HS-5 (cell line): ENCODE measurements around the gene KATNB1.
"Not testable (repeated sequence)": the region's sequence is repeated elsewhere in the genome, so short reads cannot be mapped to it uniquely, and the experiment has no call there.

ENCODE experiments used
- DNase-seq: peaks from one replicate; pipeline ENCODE4 v3.0.0-alpha.2; 2012; ENCODE audit warnings: low read depth

The KATNB1 gene

DNA sequence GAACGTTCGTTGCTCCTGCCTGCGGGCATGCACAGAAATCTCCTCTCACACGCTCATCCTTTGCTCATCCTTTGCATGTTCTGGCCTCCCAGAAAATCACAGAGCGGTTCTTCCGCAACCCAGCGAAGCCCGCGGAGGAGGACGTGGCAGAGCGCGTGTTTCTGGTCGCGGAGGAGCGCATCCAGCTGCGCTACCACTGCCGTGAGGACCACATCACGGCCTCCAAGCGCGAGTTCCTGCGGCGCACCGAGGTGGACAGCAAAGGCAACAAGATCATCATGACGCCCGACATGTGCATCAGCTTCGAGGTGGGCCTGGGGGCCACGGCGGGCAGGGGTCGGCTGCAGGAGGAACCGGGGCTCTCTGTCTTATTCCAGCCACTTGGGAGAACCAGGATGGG, 9.6 kb upstream of the KATNB1 start:
- no peak for DNase-seq

DNA sequence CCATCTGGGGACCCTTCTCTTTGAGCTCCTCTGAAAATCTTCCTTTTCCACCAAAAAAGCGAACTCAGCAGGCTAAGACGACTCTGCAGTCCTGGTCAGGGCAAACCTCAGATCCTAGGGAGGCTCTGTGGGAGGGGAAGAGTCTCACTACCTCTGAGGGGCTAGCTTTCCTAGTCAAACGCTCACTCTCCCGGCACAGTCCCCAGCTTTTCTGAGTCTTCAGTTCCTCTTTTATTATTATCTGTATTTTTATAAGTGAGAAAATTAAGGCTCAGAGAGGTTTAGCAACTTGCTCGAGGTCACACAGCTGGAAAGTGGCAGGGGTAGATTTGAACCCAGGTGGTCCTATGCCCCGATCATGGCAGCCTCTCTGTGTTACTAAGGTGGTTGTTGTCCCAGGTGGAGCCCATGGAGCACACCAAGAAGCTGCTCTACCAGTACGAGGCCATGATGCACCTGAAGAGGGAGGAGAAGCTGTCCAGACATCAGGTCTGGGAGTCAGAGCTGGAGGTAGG, 9.1 kb upstream of the KATNB1 start:
- DNase-seq = no peak

DNA sequence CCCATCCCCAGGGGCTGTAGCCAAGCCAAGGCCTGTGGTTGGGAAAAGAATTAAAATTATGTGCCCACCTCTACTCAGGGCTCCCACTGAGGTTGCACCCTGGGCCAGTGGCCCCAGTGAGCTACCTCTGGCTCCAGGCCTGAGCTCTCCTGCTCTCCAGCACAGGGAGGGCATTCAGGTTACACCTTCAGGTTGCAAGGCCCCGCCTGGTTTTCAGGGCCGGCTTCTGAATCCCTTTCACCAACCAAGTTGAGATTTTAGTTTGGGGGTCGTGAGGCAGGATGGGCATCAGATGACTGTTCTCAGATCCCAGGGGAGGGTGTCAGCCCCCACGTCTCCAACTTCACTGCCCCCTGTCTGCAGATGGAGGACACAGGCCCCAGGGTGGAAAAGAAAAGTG, 8.0 kb upstream of the KATNB1 start:
- DNase-seq = no peak

DNA sequence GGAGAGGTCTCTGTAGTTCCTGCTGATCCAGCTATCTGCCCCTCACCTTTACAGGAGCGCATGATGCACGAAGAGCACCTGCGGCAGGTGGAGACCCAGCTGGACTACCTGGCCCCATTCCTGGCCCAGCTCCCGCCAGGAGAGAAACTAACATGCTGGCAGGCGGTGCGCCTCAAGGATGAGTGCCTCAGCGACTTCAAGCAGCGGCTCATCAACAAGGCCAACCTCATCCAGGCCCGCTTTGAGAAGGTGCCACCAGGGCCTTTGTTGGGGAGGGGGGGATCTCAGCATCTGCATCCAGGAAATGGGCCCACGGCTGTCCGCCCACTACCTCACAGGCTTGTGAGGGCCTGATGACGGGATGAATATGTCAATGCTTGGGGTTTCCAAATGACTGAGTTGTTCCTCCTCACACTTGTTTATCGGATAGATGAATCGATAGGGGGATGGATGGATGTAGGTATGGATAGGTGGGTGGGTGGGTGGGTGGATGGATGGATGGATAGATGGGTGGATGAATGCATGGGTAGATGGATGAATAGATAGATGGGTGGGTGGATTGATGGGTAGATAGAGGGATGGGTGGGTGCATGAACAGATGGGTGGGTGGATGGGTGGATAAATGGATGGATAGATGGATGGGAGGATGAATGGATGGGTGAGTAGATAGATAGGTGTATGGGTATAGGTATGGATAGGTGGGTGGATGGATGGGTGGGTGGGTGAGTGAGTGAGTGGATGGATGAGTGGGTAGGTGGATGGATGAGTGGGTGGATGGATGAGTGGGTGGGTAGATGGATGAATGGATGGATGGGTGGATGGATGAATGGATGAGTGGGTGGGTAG, 7.0 kb upstream of the KATNB1 start:
- DNase-seq = no peak

DNA sequence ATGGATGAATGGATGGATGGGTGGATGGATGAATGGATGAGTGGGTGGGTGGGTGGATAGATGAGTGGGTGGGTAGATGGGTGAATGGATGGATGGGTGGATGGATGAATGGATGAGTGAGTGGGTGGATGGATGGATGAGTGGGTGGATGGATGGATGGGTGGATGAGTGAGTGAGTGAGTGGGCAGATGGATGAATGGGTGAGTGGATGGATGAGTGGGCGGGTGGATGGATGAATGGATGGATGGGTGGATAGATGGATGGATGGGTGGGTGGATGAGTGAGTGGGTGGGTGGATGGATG, 6.4 kb upstream of the KATNB1 start:
- DNase-seq = no peak

DNA sequence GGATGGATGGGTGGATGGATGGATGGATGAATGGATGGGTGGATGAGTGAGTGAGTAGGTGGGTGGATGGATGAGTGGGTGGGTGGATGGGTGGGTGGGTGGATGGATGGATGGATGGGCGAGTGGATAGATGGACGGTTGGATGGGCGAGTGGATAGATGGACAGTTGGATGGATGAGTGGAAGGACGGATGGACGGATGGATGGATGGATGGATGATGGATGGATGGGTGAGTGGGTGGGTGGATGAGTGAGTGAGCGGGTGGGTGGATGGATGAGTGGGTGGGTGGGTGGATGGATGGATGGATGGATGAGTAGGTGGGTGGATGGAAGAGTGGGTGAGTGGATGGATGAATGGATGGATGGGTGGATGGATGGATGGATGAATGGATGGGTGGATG, 5.7 kb upstream of the KATNB1 start:
- DNase-seq = not testable (repeated sequence)

DNA sequence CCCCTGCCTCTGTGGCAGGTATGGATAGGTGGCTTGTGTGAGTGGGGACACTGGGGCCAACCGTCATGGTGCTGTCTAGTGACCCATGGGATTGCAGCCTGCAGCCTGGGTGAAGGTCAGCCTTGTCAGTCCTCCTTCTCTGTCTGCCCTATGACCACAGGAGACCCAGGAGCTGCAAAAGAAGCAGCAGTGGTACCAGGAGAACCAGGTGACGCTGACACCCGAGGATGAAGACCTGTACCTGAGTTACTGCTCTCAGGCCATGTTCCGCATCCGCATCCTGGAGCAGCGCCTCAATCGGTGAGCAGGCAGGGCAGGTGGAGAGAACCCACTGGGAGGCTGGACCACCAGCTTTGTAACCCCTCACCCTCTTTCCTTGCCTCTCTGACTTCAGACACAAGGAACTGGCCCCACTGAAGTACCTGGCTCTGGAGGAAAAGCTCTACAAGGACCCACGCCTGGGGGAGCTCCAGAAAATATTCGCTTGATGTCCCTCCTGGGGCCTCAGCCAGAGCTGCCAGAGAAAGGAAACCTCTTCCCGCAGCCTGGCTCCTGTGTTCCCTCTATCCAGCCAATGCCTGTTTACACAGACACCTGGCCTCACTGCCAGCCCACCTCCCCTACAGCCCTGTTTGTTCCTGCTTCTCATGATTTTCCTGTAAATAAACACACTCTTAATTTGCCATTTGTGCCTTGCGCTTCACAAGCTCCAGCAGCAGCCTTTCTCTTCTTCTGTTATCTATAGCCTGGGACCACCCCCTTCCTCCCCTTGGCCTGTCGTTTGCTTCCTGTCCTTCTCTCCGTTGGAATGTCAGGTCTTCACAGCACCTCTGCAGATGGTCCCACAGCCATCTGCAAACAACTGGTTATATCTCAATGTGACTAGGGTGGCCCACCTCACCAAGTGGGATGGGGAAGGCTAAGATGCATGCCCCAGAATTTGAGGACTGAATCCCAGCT, 4.5 kb upstream of the KATNB1 start:
- DNase-seq = no peak

GRCh38 chr16:57732037-57732436, 3.5 kb upstream of the KATNB1 start:
- DNase-seq = peak; percentile 31

DNA sequence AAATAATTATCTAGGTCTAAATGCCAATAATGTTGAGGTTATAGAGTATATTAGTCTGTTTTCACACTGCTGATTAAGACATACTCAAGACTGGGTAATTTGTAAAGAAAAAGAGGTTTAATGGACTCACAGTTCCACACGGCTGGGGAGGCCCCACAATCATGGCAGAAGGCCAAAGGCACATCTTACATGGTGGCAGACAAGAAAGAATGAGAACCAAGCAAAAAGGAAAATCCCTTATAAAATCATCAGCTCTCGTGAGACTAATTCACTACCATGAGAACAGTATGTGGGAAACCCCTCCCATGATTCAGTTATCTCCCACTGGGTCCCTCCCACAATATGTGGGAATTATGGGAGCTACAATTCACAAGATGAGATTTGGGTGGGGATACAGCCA, 2.9 kb upstream of the KATNB1 start:
- no peak for DNase-seq

DNA sequence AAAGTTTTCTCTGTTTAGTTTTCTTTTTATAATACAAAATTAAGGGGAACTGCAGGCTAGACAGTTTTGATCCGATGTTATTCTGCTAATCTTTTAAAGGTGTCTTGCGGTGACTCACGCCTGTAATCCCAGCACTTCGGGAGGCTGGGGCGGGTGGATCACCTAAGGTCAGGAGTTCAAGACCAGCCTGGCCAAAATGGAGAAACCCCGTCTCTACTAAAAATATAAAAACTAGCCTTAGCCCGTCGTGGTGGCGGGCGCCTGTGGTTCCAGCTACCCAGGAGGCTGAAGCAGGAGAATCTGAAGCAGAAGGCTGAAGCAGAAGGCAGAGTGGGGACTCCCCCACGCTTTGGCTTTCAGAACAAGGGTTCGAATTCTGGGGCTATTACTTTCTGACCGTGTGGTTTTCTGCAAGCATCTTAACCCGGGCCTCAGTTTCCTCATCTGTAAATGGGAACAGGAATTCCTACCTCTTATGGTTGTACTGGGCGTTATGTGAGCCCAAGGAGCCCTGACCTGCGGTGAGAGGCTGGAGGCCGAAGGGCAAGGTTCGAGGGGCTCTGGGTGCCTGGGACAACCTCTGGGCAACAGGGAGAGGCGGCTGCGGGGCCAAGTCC, 1.2 kb upstream of the KATNB1 start:
- DNase-seq = no peak

DNA sequence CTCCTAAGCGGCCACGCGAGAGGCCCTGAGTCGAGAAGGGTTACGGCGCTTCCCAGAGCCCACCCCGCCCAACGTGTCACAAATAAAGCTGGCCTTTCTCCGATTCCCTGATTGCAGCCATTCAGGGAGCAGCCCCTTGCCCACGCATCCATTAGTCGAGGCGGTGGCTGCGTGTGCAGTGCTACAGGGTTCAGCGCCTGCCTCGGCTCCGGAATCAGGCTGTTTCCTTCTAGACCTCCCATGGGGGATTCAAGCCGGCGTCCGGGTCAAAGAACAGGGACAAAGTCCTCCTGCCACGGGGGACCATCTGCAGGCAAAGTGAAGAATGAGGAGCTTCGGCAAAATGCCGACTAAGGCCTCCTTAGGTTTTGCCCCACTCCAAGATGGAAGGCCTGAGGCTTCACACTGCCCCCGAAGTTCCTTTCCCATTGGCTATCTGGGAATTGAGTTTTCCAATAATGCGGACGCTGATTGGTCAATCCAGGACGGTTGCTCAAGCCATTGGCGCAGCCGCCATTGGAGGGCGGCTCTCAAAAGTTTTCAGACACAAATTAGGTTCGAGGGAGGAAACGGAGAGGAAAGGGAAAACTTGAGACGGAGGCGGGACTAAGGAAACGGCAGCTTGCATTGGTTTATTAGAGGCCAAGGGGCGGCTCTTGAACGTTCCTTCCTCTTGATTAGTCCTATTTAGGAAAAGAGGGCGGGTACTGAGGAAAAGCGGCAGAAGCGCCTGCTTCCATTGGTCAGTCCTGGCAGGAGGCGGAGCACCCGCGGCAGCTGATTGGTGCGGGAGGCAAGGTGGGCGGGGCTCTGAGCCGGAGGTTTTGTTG, 430 bp upstream of the KATNB1 start:
- DNase-seq = peak; percentile 99

GRCh38 chr16:57736419-57737351, 1.1 kb downstream of the KATNB1 start:
- peak; percentile 80 for DNase-seq

DNA sequence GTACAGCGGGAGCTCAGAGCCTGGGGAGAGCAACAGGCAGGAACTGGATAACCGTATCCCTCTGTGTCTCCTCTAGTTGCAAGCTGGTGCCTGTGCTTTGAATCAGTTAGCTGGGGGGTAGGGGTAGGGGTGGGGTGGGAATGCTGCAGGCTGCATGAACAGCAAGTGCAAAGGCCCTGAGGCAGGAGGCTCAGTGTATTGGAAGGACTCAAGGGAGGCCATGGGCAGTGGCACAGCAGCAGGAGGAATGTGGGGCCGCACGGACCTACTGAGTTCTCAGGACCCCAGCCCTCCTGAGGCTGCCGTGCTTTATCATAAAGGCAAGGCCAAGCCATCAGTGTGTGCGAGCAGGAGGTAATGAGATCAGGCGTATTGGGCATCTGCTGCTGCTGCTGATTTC, 3.3 kb downstream of the KATNB1 start:
- no peak for DNase-seq

GRCh38 chr16:57739756-57740422, 4.3 kb downstream of the KATNB1 start:
- no peak for DNase-seq

DNA sequence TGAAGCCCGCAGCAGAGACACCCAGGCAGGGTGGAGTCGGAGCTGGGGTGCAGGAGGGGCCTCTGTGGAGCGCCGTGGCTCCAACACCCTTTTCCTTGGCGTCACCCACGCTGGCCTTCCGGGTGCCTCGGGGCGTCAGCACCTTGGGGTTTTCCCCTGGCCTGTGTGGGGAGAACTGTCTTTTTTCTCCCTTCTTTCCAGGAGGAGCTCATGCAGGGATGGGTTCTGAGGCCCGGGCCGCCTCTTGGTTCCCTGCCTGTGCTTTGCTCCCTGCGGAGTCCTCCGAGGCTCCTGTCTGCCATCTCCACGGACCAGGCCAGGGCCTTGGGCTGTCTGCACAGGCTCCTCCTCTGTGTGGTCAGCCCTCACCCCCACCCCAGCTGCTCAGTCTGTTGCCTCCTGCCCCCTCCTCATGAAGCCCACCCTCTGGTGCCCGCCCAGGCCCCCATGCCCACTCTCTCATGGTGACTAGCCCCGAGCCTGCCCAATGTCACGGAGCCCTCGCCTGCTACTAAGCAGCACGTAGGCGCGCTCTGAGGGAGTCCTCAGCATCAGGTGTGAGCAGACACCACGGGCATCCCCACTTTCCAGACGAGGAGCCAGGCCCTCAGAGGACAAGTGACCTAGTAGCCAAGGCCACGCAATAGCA, 5.0 kb downstream of the KATNB1 start:
- no peak for DNase-seq

DNA sequence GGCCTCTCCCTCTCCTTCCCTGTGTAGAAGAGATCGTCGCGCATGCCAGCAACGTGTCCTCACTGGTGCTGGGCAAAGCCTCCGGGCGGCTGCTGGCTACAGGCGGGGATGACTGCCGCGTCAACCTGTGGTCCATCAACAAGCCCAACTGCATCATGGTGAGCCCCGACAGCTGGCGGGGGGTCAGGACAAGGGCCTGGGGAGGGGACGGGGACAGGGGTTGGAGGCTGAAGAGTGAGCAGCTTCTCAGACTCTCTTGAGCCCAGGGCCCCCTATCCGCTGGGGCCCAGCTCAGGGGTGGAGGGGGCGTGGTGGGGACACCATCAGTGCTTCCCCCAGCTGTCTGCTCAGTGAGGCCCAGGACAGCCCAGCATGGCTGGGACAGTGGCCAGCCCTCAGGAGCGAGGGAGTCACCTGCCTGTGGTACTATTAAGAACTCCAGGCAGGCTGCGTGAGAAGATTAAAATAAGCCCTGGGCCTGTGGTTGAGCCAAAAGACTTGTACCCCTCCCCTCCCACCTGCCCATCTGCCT, 6.2 kb downstream of the KATNB1 start:
- no peak for DNase-seq

GRCh38 chr16:57742543-57742942, 7.0 kb downstream of the KATNB1 start:
- no peak for DNase-seq

GRCh38 chr16:57743458-57743857, 7.9 kb downstream of the KATNB1 start:
- no peak for DNase-seq
